HG03521 (cell line): ENCODE data around the gene TGFB1.

Source experiments
- ATAC-seq: cut with Tn5 transposase; IDR thresholded peaks from one replicate; pipeline ENCODE4 v1.9.1; 2021; ENCODE audit warnings: mild to moderate bottlenecking, moderate library complexity; ENCODE audit not compliant: unreplicated experiment

Gene TGFB1

GRCh38 chr19:41323023-41323422, 30.7 kb downstream of the TGFB1 start:
- ATAC-seq: no peak

GRCh38 chr19:41322451-41322850, 31.3 kb downstream of the TGFB1 start:
- ATAC-seq: no peak

GRCh38 chr19:41321600-41322270, 32.0 kb downstream of the TGFB1 start:
- ATAC-seq: no peak

GRCh38 chr19:41321204-41321599, 32.5 kb downstream of the TGFB1 start:
- ATAC-seq: no peak

GRCh38 chr19:41320568-41320967, 33.2 kb downstream of the TGFB1 start:
- ATAC-seq: no peak

- ATAC-seq: no peak
Observed at GRCh38 chr19:41320185-41320518, 33.6 kb downstream of the TGFB1 start.

- ATAC-seq: no peak
Observed at GRCh38 chr19:41319500-41320184, 34.1 kb downstream of the TGFB1 start.

GRCh38 chr19:41318696-41319499, 34.8 kb downstream of the TGFB1 start:
- ATAC-seq: no peak

GRCh38 chr19:41316306-41316920, 37.3 kb downstream of the TGFB1 start:
- ATAC-seq: no peak

GRCh38 chr19:41311613-41312012, 42.1 kb downstream of the TGFB1 start:
- no peak for ATAC-seq

GRCh38 chr19:41311072-41311471, 42.6 kb downstream of the TGFB1 start:
- ATAC-seq: no peak

- peak; percentile 71 for ATAC-seq
Observed at GRCh38 chr19:41310033-41310831, 43.5 kb downstream of the TGFB1 start, which contains the start of gene CCDC97. Gene CCDC97 (plus strand): TSS chr19:41310172. CDS start chr19:41310311, 139 bp downstream.

- ATAC-seq: no peak
Observed at GRCh38 chr19:41309180-41310032, 44.3 kb downstream of the TGFB1 start.

GRCh38 chr19:41308450-41309179, 45.1 kb downstream of the TGFB1 start:
- ATAC-seq: no peak

- ATAC-seq: no peak
Observed at GRCh38 chr19:41307954-41308449, 45.7 kb downstream of the TGFB1 start.

GRCh38 chr19:41307090-41307875, 46.4 kb downstream of the TGFB1 start:
- no peak for ATAC-seq

GRCh38 chr19:41305927-41306793, 47.6 kb downstream of the TGFB1 start:
- ATAC-seq: no peak
